ENCODE results near the gene PPP1R8. TPM values are rescaled to one million over a fixed set of nuclear protein-coding genes. Genes with fewer than 3 reads are reported as not detected.

Gene PPP1R8
- total RNA-seq, 1 experiment from 2014 or later, result 51.1 TPM

- peak; percentile 59 for DNase-seq (ENCODE audit: unreplicated experiment)
- Mint-ChIP-seq H3K27ac (ENCODE audit: low read depth, unreplicated experiment) (peak overlapping the region; percentile 95), H3K9me3 (ENCODE audit: unreplicated experiment) (no peaks in the 10 kb centered on the region), H3K4me1 (ENCODE audit: insufficient read depth, unreplicated experiment) (peaks cover 15% of the 10 kb centered on the region), H3K4me3 (ENCODE audit: unreplicated experiment) (peak overlapping the region; percentile 90), H3K36me3 (ENCODE audit: insufficient read depth, unreplicated experiment) (peaks cover 47% of the 10 kb centered on the region), H3K27me3 (ENCODE audit: insufficient read depth, unreplicated experiment) (no peaks in the 10 kb centered on the region)
- intact Hi-C loops (cut with micrococcal nuclease), result loop anchor here (5.0 to 10.0 kb wide), 2 partner anchors 60 to 108 kb away; partner anchors contain the start of genes FAM76A and STX12
- CTCF ChIA-PET, result interaction anchor here (0.6 kb wide), 1 partner anchor 376 kb away, joined by 3 read pairs; no protein-coding TSS in a partner anchor
- TF ChIP-seq, protein P1, sequence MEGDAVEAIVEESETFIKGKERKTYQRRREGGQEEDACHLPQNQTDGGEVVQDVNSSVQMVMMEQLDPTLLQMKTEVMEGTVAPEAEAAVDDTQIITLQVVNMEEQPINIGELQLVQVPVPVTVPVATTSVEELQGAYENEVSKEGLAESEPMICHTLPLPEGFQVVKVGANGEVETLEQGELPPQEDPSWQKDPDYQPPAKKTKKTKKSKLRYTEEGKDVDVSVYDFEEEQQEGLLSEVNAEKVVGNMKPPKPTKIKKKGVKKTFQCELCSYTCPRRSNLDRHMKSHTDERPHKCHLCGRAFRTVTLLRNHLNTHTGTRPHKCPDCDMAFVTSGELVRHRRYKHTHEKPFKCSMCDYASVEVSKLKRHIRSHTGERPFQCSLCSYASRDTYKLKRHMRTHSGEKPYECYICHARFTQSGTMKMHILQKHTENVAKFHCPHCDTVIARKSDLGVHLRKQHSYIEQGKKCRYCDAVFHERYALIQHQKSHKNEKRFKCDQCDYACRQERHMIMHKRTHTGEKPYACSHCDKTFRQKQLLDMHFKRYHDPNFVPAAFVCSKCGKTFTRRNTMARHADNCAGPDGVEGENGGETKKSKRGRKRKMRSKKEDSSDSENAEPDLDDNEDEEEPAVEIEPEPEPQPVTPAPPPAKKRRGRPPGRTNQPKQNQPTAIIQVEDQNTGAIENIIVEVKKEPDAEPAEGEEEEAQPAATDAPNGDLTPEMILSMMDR (IDR thresholded peaks at IDR 0.05; ENCODE audit: unreplicated experiment), result no peak
- BruUV-seq (replicated peaks), result no TSS peak
- POLR2A ChIA-PET, result interaction anchor here (0.6 to 6.8 kb wide), 13 partner anchors 8 to 161 kb away, joined by 3 to 72 read pairs (median 5); partner anchors contain the start of genes FAM76A, IFI6, STX12 and XKR8
Measured at GRCh38 chr1:27832762-27833161, 2.2 kb downstream of the PPP1R8 start.

GRCh38 chr1:27833470-27833869 lies 2.9 kb downstream of the PPP1R8 start:
- no peak overlapping the region for H3K4me3 Mint-ChIP-seq (ENCODE audit: unreplicated experiment)
- peaks cover 15% of the 10 kb centered on the region for H3K4me1 Mint-ChIP-seq (ENCODE audit: insufficient read depth, unreplicated experiment)
- no peak overlapping the region for H3K27ac Mint-ChIP-seq (ENCODE audit: low read depth, unreplicated experiment)
- H3K36me3 Mint-ChIP-seq (ENCODE audit: insufficient read depth, unreplicated experiment), result peaks cover 54% of the 10 kb centered on the region
- TF ChIP-seq, protein P1 (IDR thresholded peaks at IDR 0.05; ENCODE audit: unreplicated experiment), result no peak
- no peaks in the 10 kb centered on the region for H3K27me3 Mint-ChIP-seq (ENCODE audit: insufficient read depth, unreplicated experiment)
- POLR2A ChIA-PET, result interaction anchor here (1.4 to 6.8 kb wide), 4 partner anchors 17 to 108 kb away, joined by 4 to 72 read pairs (median 18); partner anchors contain the start of genes FAM76A and STX12
- BruUV-seq (replicated peaks), result no TSS peak
- no peak for DNase-seq (ENCODE audit: unreplicated experiment)
- intact Hi-C loops (cut with micrococcal nuclease), result loop anchor here (5.0 to 10.0 kb wide), 2 partner anchors 61 to 109 kb away; partner anchors contain the start of genes FAM76A and STX12
- no peaks in the 10 kb centered on the region for H3K9me3 Mint-ChIP-seq (ENCODE audit: unreplicated experiment)
- CTCF ChIA-PET, result interaction anchor here (0.5 kb wide), 1 partner anchor 70 kb away, joined by 5 read pairs; no protein-coding TSS in a partner anchor

DNA sequence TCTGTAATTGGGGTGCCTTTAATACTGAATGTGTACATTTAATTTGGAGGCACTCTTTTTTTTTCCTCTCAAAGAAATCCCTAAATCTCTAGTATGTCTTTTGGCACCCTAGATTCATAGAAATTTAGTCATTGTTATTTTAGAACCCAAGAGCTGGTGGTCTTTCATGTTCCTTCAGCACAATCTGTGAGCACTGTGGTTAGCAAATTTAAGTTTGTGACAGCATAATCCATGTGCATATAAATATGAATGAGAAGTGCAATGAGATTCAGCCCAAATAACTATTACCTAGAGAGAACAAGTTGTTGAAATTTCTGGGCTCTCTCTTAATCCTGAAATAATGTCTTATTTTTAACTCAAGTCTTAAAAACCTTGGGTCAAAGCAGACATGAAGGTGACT lies 4.5 kb downstream of the PPP1R8 start:
- Mint-ChIP-seq H3K27me3 (ENCODE audit: insufficient read depth, unreplicated experiment) (no peaks in the 10 kb centered on the region), H3K27ac (ENCODE audit: low read depth, unreplicated experiment) (no peak overlapping the region), H3K4me1 (ENCODE audit: insufficient read depth, unreplicated experiment) (peaks cover 15% of the 10 kb centered on the region), H3K9me3 (ENCODE audit: unreplicated experiment) (no peaks in the 10 kb centered on the region), H3K36me3 (ENCODE audit: insufficient read depth, unreplicated experiment) (peaks cover 67% of the 10 kb centered on the region), H3K4me3 (ENCODE audit: unreplicated experiment) (no peak overlapping the region)
- intact Hi-C loops (cut with micrococcal nuclease), result loop anchor here (10.0 kb wide), 1 partner anchor 110 kb away; the partner anchor contains the start of gene FAM76A
- ChIA-PET POLR2A (interaction anchor here (6.8 kb wide), 1 partner anchor 62 kb away, joined by 72 read pairs; the partner anchor contains the start of gene STX12), CTCF (interaction anchor here (0.6 kb wide), 1 partner anchor 47 kb away, joined by 3 read pairs; no protein-coding TSS in a partner anchor)
- no TSS peak for BruUV-seq (replicated peaks)
- no peak for DNase-seq (ENCODE audit: unreplicated experiment)
- TF ChIP-seq, protein P1 (IDR thresholded peaks at IDR 0.05; ENCODE audit: unreplicated experiment), result no peak

- no peaks in the 10 kb centered on the region for H3K27me3 Mint-ChIP-seq (ENCODE audit: insufficient read depth, unreplicated experiment)
- H3K4me1 Mint-ChIP-seq (ENCODE audit: insufficient read depth, unreplicated experiment), result peaks cover 15% of the 10 kb centered on the region
- no TSS peak for BruUV-seq (replicated peaks)
- no peak overlapping the region for H3K27ac Mint-ChIP-seq (ENCODE audit: low read depth, unreplicated experiment)
- peaks cover 70% of the 10 kb centered on the region for H3K36me3 Mint-ChIP-seq (ENCODE audit: insufficient read depth, unreplicated experiment)
- ChIA-PET POLR2A (interaction anchor here (0.9 to 6.8 kb wide), 2 partner anchors 62 to 136 kb away, joined by 3 to 72 read pairs; partner anchors contain the start of gene STX12), CTCF (interaction anchor here (0.7 kb wide), 1 partner anchor 61 kb away, joined by 3 read pairs; no protein-coding TSS in a partner anchor)
- DNase-seq (ENCODE audit: unreplicated experiment), result no peak
- H3K4me3 Mint-ChIP-seq (ENCODE audit: unreplicated experiment), result no peak overlapping the region
- H3K9me3 Mint-ChIP-seq (ENCODE audit: unreplicated experiment), result no peaks in the 10 kb centered on the region
- intact Hi-C loops (cut with micrococcal nuclease), result loop anchor here (10.0 kb wide), 1 partner anchor 111 kb away; the partner anchor contains the start of gene FAM76A
- TF ChIP-seq, protein P1 (IDR thresholded peaks at IDR 0.05; ENCODE audit: unreplicated experiment), result no peak
Measured at GRCh38 chr1:27835501-27835900, 4.9 kb downstream of the PPP1R8 start.
